IMR-90 (cell line): ENCODE measurements around the gene OSBPL3. TPM values are rescaled to one million over a fixed set of nuclear protein-coding genes. Genes with fewer than 3 reads are reported as not detected.

Experiments
- ATAC-seq: fragments of 200-7000 bp; cut with Tn5 transposase; 2 replicates; pipeline ENCODE4 v1.9.1; 2020; ENCODE audit warnings: low read depth, mild to moderate bottlenecking, moderate library complexity
- BruUV-seq: library from RNA; stranded (reverse); fragments of 400-500 nt; replicated peaks from 2 replicates; lab custom pipeline; 2021; lab: Mats Ljungman, UMichigan
- CTCF ChIA-PET: fragments of 300-600 bp; formaldehyde crosslinking; extraction: SDS; loops from one replicate; lab custom pipeline; 2021; ENCODE audit warnings: antibody characterized with exemption; lab: Yijun Ruan, JAX
- POLR2A ChIA-PET: fragments of 300-600 bp; sonication (Branson Sonifier 250); formaldehyde crosslinking; loops from one replicate; lab custom pipeline; 2022; ENCODE audit warnings: antibody characterized with exemption; ENCODE audit not compliant: unreplicated experiment; lab: Charles Lee
- DNase-seq: peaks from one replicate; pipeline ENCODE4 v3.0.0; 2013
- H2AFZ ChIP-seq: replicated peaks from 2 replicates; pipeline ENCODE3; 2013; ENCODE audit warnings: low read length, mild to moderate bottlenecking; ENCODE audit not compliant: poor library complexity
- H2AK5ac ChIP-seq: 2 replicates; pipeline ENCODE4 v1.6.1; 2013; ENCODE audit warnings: low read depth, low read length, inconsistent platforms
- H2AK9ac ChIP-seq: replicated peaks from 2 replicates; pipeline ENCODE3; 2013; ENCODE audit warnings: mild to moderate bottlenecking, low read depth, low read length, moderate library complexity; ENCODE audit not compliant: poor library complexity
- H2BK120ac ChIP-seq: 2 replicates; pipeline ENCODE4 v1.6.1; 2013; ENCODE audit warnings: low read depth, low read length, inconsistent platforms
- H2BK15ac ChIP-seq: 3 replicates; pipeline ENCODE4 v1.6.1; 2013; ENCODE audit warnings: low read depth, low read length, inconsistent platforms
- H2BK20ac ChIP-seq: 2 replicates; pipeline ENCODE4 v1.6.1; 2013; ENCODE audit warnings: low read depth, mild to moderate bottlenecking, inconsistent platforms, low read length, moderate library complexity
- H2BK5ac ChIP-seq: 2 replicates; pipeline ENCODE4 v1.6.1; 2013; ENCODE audit warnings: mild to moderate bottlenecking, low read depth, low read length, inconsistent platforms; ENCODE audit not compliant: poor library complexity, severe bottlenecking
- H3K14ac ChIP-seq: replicated peaks from 2 replicates; pipeline ENCODE4 v1.6.1; 2013; ENCODE audit warnings: low read depth, low read length, inconsistent platforms
- H3K18ac ChIP-seq: 2 replicates; pipeline ENCODE4 v1.6.1; 2013; ENCODE audit warnings: low read depth, low read length, control low read depth
- H3K23ac ChIP-seq: 2 replicates; pipeline ENCODE4 v1.6.1; 2013; ENCODE audit warnings: low read depth, low read length, inconsistent platforms
- H3K27ac ChIP-seq: 2 replicates; pipeline ENCODE4 v1.5.1; 2013; ENCODE audit warnings: mild to moderate bottlenecking, control low read depth, low read length; ENCODE audit not compliant: insufficient read depth
- H3K27me3 ChIP-seq: 2 replicates; pipeline ENCODE4 v1.6.1; 2013; ENCODE audit warnings: low read length; ENCODE audit not compliant: control insufficient read depth, insufficient read depth
- H3K36me3 ChIP-seq: 2 replicates; pipeline ENCODE4 v1.6.1; 2013; ENCODE audit warnings: low read length, mixed read lengths; ENCODE audit not compliant: control insufficient read depth, insufficient read depth
- H3K4ac ChIP-seq: 2 replicates; pipeline ENCODE4 v1.6.1; 2013; ENCODE audit warnings: low read depth, low read length, inconsistent platforms
- H3K4me1 ChIP-seq: 2 replicates; pipeline ENCODE4 v1.6.1; 2013; ENCODE audit warnings: low read length, mixed read lengths; ENCODE audit not compliant: control insufficient read depth, insufficient read depth
- H3K4me2 ChIP-seq: 2 replicates; pipeline ENCODE4 v1.6.1; 2013; ENCODE audit warnings: low read depth, mild to moderate bottlenecking, control low read depth, low read length, moderate library complexity
- H3K4me3 ChIP-seq: 2 replicates; pipeline ENCODE4 v1.5.1; 2013; ENCODE audit warnings: low read depth, mild to moderate bottlenecking, control low read depth, low read length, moderate library complexity; ENCODE audit not compliant: insufficient read depth
- H3K56ac ChIP-seq: 2 replicates; pipeline ENCODE4 v1.6.1; 2013; ENCODE audit warnings: low read length, inconsistent platforms; ENCODE audit not compliant: insufficient read depth; ENCODE audit errors: extremely low read depth
- H3K79me1 ChIP-seq, 2 experiments: 2 replicates each; pipeline ENCODE4 v1.6.1; 2013; ENCODE audit warnings: low read length in 2 of 2, inconsistent platforms in 1 of 2, low read depth in 1 of 2
- H3K9ac ChIP-seq: 2 replicates; pipeline ENCODE4 v1.6.1; 2013; ENCODE audit warnings: low read depth, low read length, control low read depth
- H3K9me1 ChIP-seq: 2 replicates; pipeline ENCODE4 v1.6.1; 2013; ENCODE audit warnings: low read length, inconsistent platforms; ENCODE audit not compliant: insufficient read depth
- H3K9me3 ChIP-seq: 2 replicates; pipeline ENCODE4 v1.6.1; 2013; ENCODE audit warnings: low read length; ENCODE audit not compliant: control insufficient read depth, insufficient read depth
- H4K20me1 ChIP-seq: 2 replicates; pipeline ENCODE4 v1.6.1; 2013; ENCODE audit warnings: low read length, inconsistent platforms; ENCODE audit not compliant: insufficient read depth
- H4K5ac ChIP-seq: 2 replicates; pipeline ENCODE4 v1.6.1; 2013; ENCODE audit warnings: mild to moderate bottlenecking, low read depth, low read length, control low read depth
- H4K8ac ChIP-seq, 2 experiments: 2 replicates each; pipeline ENCODE4 v1.6.1; 2013; ENCODE audit warnings: low read depth in 2 of 2, low read length in 2 of 2, control low read depth in 1 of 2, inconsistent platforms in 1 of 2
- H4K91ac ChIP-seq: 2 replicates; pipeline ENCODE4 v1.6.1; 2013; ENCODE audit warnings: low read depth, low read length, inconsistent platforms; ENCODE audit not compliant: insufficient read depth
- BHLHE40 ChIP-seq: fragments of 150-350 bp; IDR thresholded peaks from 2 replicates; pipeline ENCODE4 v1.6.1; 2016; ENCODE audit warnings: mild to moderate bottlenecking, low read depth, low read length
- CEBPB ChIP-seq: IDR thresholded peaks from 2 replicates; pipeline ENCODE4 v1.6.1; 2012; ENCODE audit warnings: low read depth, low read length, improper control_type of control experiment
- CHD1 ChIP-seq: IDR thresholded peaks from 2 replicates; pipeline ENCODE4 v1.6.1; 2012; ENCODE audit warnings: low read depth, low read length, improper control_type of control experiment
- FOS ChIP-seq: fragments of 150-350 bp; IDR thresholded peaks from 2 replicates; pipeline ENCODE4 v1.6.1; 2016; ENCODE audit warnings: low read depth, low read length
- NFE2L2 ChIP-seq: fragments of 150-350 bp; IDR thresholded peaks from 2 replicates; pipeline ENCODE4 v1.6.1; 2016; ENCODE audit warnings: low read depth, mild to moderate bottlenecking, low read length
- RCOR1 ChIP-seq: IDR thresholded peaks from 2 replicates; pipeline ENCODE4 v1.6.1; 2012; ENCODE audit warnings: mild to moderate bottlenecking, low read length, improper control_type of control experiment; ENCODE audit not compliant: insufficient replicate concordance
- RFX5 ChIP-seq: IDR thresholded peaks from 2 replicates; pipeline ENCODE4 v1.8.0; 2012; ENCODE audit warnings: low read depth, mild to moderate bottlenecking, low read length, moderate library complexity
- WGBS, 2 experiments: methylation state at CpG; one replicate each; pipeline versions ENCODE4 v1.1.5 to v1.1.7; 2013; ENCODE audit warnings: missing lambda C conversion rate in 2 of 2; ENCODE audit not compliant: insufficient read length in 1 of 2; ENCODE audit errors: extremely low coverage in 2 of 2; 5-methylcytosine and 5-hydroxymethylcytosine counted together
- dilution Hi-C: fragments of 300-500 bp; cut with HindIII; formaldehyde crosslinking; loops from one replicate; pipeline ENCODE4 v1.14.3; 2018; ENCODE audit warnings: low sequenced_read_pairs; ENCODE audit not compliant: unreplicated experiment
- in situ Hi-C: fragments of 300-500 bp; cut with MboI; formaldehyde crosslinking; loops from 3 replicates; pipeline ENCODE4 v1.14.3; 2019; ENCODE audit warnings: low sequenced_read_pairs, inconsistent platforms, mixed read lengths
- intact Hi-C: fragments of 100-400 bp; cut with micrococcal nuclease; formaldehyde crosslinking; loops from 2 replicates; pipeline ENCODE4 v1.10.0; 2022
- polyA plus RNA-seq, 3 experiments: library from polyadenylated mRNA; depleted of rRNA; stranded (reverse); fragments of >200 nt; gene quantifications; 2 replicates each; pipeline ENCODE4 v1.2.3, GENCODE V29; 2012; ENCODE audit warnings: low replicate concordance in 1 of 3
- total RNA-seq: library from RNA; depleted of rRNA; stranded (reverse); fragments of >200 nt; gene quantifications from 2 replicates; pipeline ENCODE4 v1.2.3, GENCODE V29; 2012
- TF ChIP-seq, protein P1 (sequence below): fragments of 150-350 bp; IDR thresholded peaks from 2 replicates; pipeline ENCODE4 v1.6.1; 2017; ENCODE audit warnings: mild to moderate bottlenecking, antibody characterized with exemption, low read length, low read depth

The OSBPL3 gene
- total and polyA plus RNA-seq, 2 of the 4 experiments (the other 2 are of a cell fraction): 18.0 to 29.9 TPM

DNA sequence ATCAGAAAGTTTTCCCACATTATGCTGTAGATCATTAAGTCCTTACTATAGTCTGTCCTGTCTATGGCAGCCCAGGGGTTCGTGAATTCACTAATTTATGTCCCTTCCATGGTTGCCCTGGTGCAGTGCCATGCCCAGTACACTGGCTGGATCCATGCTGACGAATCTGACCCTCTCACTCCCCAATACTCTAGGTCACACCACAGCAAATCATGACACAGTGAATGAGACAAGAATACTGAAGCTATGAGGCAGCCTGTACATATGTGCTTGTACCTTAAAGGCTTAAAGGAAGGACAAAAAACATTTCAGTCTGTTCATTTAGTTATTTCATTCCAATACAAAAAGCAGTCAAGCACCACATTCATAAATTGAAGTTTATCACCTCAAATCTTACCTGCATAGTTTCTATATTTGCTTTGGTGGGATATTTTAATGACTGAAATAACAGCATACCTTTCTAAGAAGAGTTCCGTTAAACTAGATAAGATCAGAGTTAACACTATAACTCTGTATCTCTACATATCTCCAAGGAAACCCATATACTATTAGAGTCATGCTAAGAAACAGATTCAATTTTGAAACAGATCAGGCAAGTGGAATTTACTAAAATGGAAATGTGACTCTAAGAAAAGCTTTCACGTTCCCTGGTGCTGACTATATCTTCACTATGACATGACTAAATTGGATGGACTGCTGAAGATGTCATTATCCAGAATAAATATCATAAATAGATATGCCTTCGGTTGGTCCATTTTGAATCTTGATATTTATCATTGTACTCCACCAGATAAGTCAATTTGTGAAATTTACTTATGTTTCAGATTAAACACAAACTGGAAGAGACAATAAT, 36.7 kb downstream of the OSBPL3 start:
- no peak overlapping the region for H2AK5ac ChIP-seq
- DNase-seq: no peak
- H3K14ac ChIP-seq: no peak overlapping the region
- in situ Hi-C loops: no loop called here
- H4K91ac ChIP-seq: no peak overlapping the region
- H4K20me1 ChIP-seq: peaks cover 13% of the 10 kb centered on the region; the same call in 1 of the 2 replicates
- H3K23ac ChIP-seq: no peak overlapping the region
- H2BK5ac ChIP-seq: no peak overlapping the region
- dilution Hi-C loops: no loop called here
- ChIA-PET CTCF (no interaction called here), POLR2A (no interaction called here)
- BruUV-seq: no TSS peak
- no peaks in the 10 kb centered on the region for H3K9me3 ChIP-seq
- H2BK20ac ChIP-seq: no peak overlapping the region
- intact Hi-C loops: loop anchor here (2.0 kb wide), 1 partner anchor 13 kb away; no protein-coding TSS in a partner anchor
- H3K4ac ChIP-seq: no peak overlapping the region
- peaks cover 11% of the 10 kb centered on the region for H3K9me1 ChIP-seq
- peaks cover 3% of the 10 kb centered on the region; the same call in 1 of the 2 replicates for H3K4me1 ChIP-seq
- H3K18ac ChIP-seq: no peak overlapping the region
- no peaks in the 10 kb centered on the region for H3K27me3 ChIP-seq
- no peak overlapping the region for H3K56ac ChIP-seq
- H4K5ac ChIP-seq: no peak overlapping the region
- H2BK120ac ChIP-seq: no peak overlapping the region
- no peak overlapping the region for H3K4me2 ChIP-seq
- H2AK9ac ChIP-seq: no peak overlapping the region
- no peak overlapping the region for H4K8ac ChIP-seq
- H2AFZ ChIP-seq: no peak overlapping the region
- no CpG with 5 or more reads among the region's 5 CpGs for WGBS, 2 experiments
- no peak overlapping the region for H3K9ac ChIP-seq
- no peak overlapping the region for H3K4me3 ChIP-seq
- H3K36me3 ChIP-seq: no peaks in the 10 kb centered on the region
- H3K27ac ChIP-seq: no peak overlapping the region
- H3K79me1 ChIP-seq: peaks cover 37 to 67% of the 10 kb centered on the region in 2 experiments
- TF ChIP-seq, protein P1, sequence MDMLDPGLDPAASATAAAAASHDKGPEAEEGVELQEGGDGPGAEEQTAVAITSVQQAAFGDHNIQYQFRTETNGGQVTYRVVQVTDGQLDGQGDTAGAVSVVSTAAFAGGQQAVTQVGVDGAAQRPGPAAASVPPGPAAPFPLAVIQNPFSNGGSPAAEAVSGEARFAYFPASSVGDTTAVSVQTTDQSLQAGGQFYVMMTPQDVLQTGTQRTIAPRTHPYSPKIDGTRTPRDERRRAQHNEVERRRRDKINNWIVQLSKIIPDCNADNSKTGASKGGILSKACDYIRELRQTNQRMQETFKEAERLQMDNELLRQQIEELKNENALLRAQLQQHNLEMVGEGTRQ: no peak
- TF ChIP-seq RFX5 (no peak), BHLHE40 (no peak), CHD1 (no peak), RCOR1 (no peak), CEBPB (no peak), NFE2L2 (no peak), FOS (no peak)
- no peak overlapping the region for H2BK15ac ChIP-seq
- ATAC-seq: no peak
